ENCODE measurements around the gene PRDM1.

PRDM1 gene

GRCh38 chr6:106056060-106056745 lies 29.9 kb upstream of the PRDM1 start:
- Histone ChIP-seq H3F3A (ENCODE audit: low read depth) (no peaks in the 10 kb centered on the region), H2AFZ (ENCODE audit: low read length) (no peak overlapping the region), H3K4me1 (ENCODE audit: insufficient read depth, low read length, poor library complexity, severe bottlenecking) (peaks cover 8% of the 10 kb centered on the region), H3K4me2 (ENCODE audit: low read depth, low read length, poor library complexity, severe bottlenecking) (peak overlapping the region; percentile 3), H3K36me3 (ENCODE audit: insufficient read depth, low read length) (no peaks in the 10 kb centered on the region), H3K27me3 (ENCODE audit: insufficient read depth, low read length, poor library complexity, severe bottlenecking) (peaks cover 37% of the 10 kb centered on the region), H3K4me3 (ENCODE audit: low read length, poor library complexity, severe bottlenecking) (no peak overlapping the region), H4K20me1 (ENCODE audit: insufficient read depth, low read length, poor library complexity, severe bottlenecking) (no peaks in the 10 kb centered on the region), H3K9me2 (replicated peaks; ENCODE audit: low read depth, low read length) (no peaks in the 10 kb centered on the region), H3K9ac (ENCODE audit: low read depth, low read length, poor library complexity, severe bottlenecking) (no peak overlapping the region), H3K79me2 (ENCODE audit: insufficient read depth, low read length) (no peaks in the 10 kb centered on the region), H3K9me3 (ENCODE audit: insufficient read depth, low read depth, low read length) (no peaks in the 10 kb centered on the region)
- TF ChIP-seq CTCF (conservative IDR thresholded peaks at IDR 0.05; ENCODE audit: low read length) (no peak), EZH2phosphoT487 (IDR thresholded peaks at IDR 0.05; ENCODE audit: borderline replicate concordance) (no peak)

GRCh38 chr6:106056746-106057390 lies 29.3 kb upstream of the PRDM1 start:
- Histone ChIP-seq H3K9me3 (ENCODE audit: insufficient read depth, low read depth, low read length) (no peaks in the 10 kb centered on the region), H3K4me1 (ENCODE audit: insufficient read depth, low read length, poor library complexity, severe bottlenecking) (peaks cover 8% of the 10 kb centered on the region), H3K9ac (ENCODE audit: low read depth, low read length, poor library complexity, severe bottlenecking) (no peak overlapping the region), H3K36me3 (ENCODE audit: insufficient read depth, low read length) (no peaks in the 10 kb centered on the region), H3K27me3 (ENCODE audit: insufficient read depth, low read length, poor library complexity, severe bottlenecking) (peaks cover 37% of the 10 kb centered on the region), H3K4me2 (ENCODE audit: low read depth, low read length, poor library complexity, severe bottlenecking) (peak overlapping the region; percentile 3), H2AFZ (ENCODE audit: low read length) (no peak overlapping the region), H3K4me3 (ENCODE audit: low read length, poor library complexity, severe bottlenecking) (no peak overlapping the region), H3K9me2 (replicated peaks; ENCODE audit: low read depth, low read length) (no peaks in the 10 kb centered on the region), H3F3A (ENCODE audit: low read depth) (no peaks in the 10 kb centered on the region), H4K20me1 (ENCODE audit: insufficient read depth, low read length, poor library complexity, severe bottlenecking) (no peaks in the 10 kb centered on the region), H3K79me2 (ENCODE audit: insufficient read depth, low read length) (no peaks in the 10 kb centered on the region)
- TF ChIP-seq CTCF (conservative IDR thresholded peaks at IDR 0.05; ENCODE audit: low read length) (no peak), EZH2phosphoT487 (IDR thresholded peaks at IDR 0.05; ENCODE audit: borderline replicate concordance) (no peak)

GRCh38 chr6:106059331-106059730 lies 26.8 kb upstream of the PRDM1 start:
- Histone ChIP-seq H4K20me1 (ENCODE audit: insufficient read depth, low read length, poor library complexity, severe bottlenecking) (no peaks in the 10 kb centered on the region), H3K4me2 (ENCODE audit: low read depth, low read length, poor library complexity, severe bottlenecking) (no peak overlapping the region), H3K36me3 (ENCODE audit: insufficient read depth, low read length) (no peaks in the 10 kb centered on the region), H2AFZ (ENCODE audit: low read length) (no peak overlapping the region), H3K9me3 (ENCODE audit: insufficient read depth, low read depth, low read length) (no peaks in the 10 kb centered on the region), H3K9ac (ENCODE audit: low read depth, low read length, poor library complexity, severe bottlenecking) (no peak overlapping the region), H3K9me2 (replicated peaks; ENCODE audit: low read depth, low read length) (no peaks in the 10 kb centered on the region), H3F3A (ENCODE audit: low read depth) (no peaks in the 10 kb centered on the region), H3K4me3 (ENCODE audit: low read length, poor library complexity, severe bottlenecking) (no peak overlapping the region), H3K27me3 (ENCODE audit: insufficient read depth, low read length, poor library complexity, severe bottlenecking) (peaks cover 37% of the 10 kb centered on the region), H3K79me2 (ENCODE audit: insufficient read depth, low read length) (no peaks in the 10 kb centered on the region), H3K4me1 (ENCODE audit: insufficient read depth, low read length, poor library complexity, severe bottlenecking) (peaks cover 8% of the 10 kb centered on the region)
- TF ChIP-seq EZH2phosphoT487 (IDR thresholded peaks at IDR 0.05; ENCODE audit: borderline replicate concordance) (no peak), CTCF (conservative IDR thresholded peaks at IDR 0.05; ENCODE audit: low read length) (no peak)

All from Loucy (cell line).